Chondrocyte (in vitro differentiated cells): ENCODE results near the gene ADRA2C. TPM values are rescaled to one million over a fixed set of nuclear protein-coding genes. Genes with fewer than 3 reads are reported as not detected.

ENCODE experiments used
- DNase-seq: peaks from one replicate; pipeline ENCODE4 v3.0.0; 2021; ENCODE audit warnings: mixed read lengths, low spot score
- H3K27ac Mint-ChIP-seq: one replicate; pipeline ENCODE4 v1.8.0; 2021; ENCODE audit warnings: mild to moderate bottlenecking, moderate library complexity, mixed read lengths; ENCODE audit not compliant: unreplicated experiment
- H3K27me3 Mint-ChIP-seq: 2 replicates; pipeline ENCODE4 v1.8.0; 2021; ENCODE audit warnings: low read depth, mixed read lengths
- H3K36me3 Mint-ChIP-seq: 2 replicates; pipeline ENCODE4 v1.8.0; 2021; ENCODE audit warnings: low read depth, mixed read lengths
- H3K4me1 Mint-ChIP-seq: 2 replicates; pipeline ENCODE4 v1.8.0; 2021; ENCODE audit warnings: low read depth, mild to moderate bottlenecking, mixed read lengths
- H3K4me3 Mint-ChIP-seq: one replicate; pipeline ENCODE4 v1.8.0; 2021; ENCODE audit warnings: mild to moderate bottlenecking, moderate library complexity, mixed read lengths; ENCODE audit not compliant: unreplicated experiment
- H3K9me3 Mint-ChIP-seq: 2 replicates; pipeline ENCODE4 v1.8.0; 2021; ENCODE audit warnings: low read depth, mixed read lengths
- total RNA-seq: library from RNA; stranded (reverse); gene quantifications from 3 replicates; pipeline ENCODE4 v1.2.1, GENCODE V29; 2021
- TF ChIP-seq, protein P1 (sequence below): fragments of 200-600 bp; sonication (generic); IDR thresholded peaks from 2 replicates; pipeline ENCODE4 v1.5.0; 2021; ENCODE audit warnings: antibody characterized with exemption, mild to moderate bottlenecking, moderate library complexity

The ADRA2C gene
- total RNA-seq, 1 donor from 2014 or later, result 1.6 TPM

DNA sequence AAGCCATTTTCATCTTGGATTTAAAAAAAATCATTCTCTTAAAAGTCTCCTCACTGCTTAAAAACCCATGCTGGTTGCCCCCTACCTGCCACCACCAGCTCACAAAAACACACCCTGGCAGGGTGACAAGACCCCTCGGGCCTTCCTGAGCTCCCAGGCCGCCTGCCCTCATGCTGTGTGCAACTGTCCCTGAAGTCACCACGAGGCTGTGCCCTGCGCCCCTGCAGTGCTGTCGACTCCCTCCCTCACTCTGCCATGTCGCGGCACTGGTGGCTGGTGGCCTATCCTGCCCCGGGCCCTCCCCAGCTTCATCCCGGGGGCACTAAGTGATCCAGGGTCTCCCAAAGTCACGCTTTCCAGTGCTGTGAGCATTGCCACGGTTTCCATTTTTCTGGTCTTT lies 46.3 kb upstream of the ADRA2C start:
- Mint-ChIP-seq H3K9me3 (peaks cover 13% of the 10 kb centered on the region), H3K36me3 (peaks cover 4% of the 10 kb centered on the region), H3K4me3 (no peak overlapping the region), H3K4me1 (peaks cover 5% of the 10 kb centered on the region), H3K27me3 (peaks cover 42% of the 10 kb centered on the region), H3K27ac (no peak overlapping the region)
- TF ChIP-seq, protein P1, sequence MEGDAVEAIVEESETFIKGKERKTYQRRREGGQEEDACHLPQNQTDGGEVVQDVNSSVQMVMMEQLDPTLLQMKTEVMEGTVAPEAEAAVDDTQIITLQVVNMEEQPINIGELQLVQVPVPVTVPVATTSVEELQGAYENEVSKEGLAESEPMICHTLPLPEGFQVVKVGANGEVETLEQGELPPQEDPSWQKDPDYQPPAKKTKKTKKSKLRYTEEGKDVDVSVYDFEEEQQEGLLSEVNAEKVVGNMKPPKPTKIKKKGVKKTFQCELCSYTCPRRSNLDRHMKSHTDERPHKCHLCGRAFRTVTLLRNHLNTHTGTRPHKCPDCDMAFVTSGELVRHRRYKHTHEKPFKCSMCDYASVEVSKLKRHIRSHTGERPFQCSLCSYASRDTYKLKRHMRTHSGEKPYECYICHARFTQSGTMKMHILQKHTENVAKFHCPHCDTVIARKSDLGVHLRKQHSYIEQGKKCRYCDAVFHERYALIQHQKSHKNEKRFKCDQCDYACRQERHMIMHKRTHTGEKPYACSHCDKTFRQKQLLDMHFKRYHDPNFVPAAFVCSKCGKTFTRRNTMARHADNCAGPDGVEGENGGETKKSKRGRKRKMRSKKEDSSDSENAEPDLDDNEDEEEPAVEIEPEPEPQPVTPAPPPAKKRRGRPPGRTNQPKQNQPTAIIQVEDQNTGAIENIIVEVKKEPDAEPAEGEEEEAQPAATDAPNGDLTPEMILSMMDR, result no peak
- no peak for DNase-seq

DNA sequence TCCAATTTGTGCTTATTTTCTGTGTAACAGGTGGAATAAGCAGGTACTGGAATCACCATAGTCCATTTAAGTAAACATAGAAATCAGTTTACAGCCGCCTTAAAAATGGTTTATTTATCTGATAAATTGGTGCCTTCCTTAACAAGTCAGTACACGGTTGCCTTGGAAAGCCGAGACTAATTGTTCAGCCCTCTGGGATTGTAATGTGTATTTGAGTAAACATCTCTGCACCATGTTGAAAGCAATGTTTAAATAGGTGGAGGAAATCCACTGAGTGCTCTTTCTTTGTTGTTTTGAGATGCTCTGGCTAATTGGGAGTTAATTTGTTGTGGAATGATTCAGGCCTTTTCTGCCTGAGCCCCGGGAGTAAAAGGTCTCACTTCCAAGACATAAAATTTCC lies 45.7 kb upstream of the ADRA2C start:
- Mint-ChIP-seq H3K36me3 (peaks cover 4% of the 10 kb centered on the region), H3K4me1 (peaks cover 6% of the 10 kb centered on the region), H3K4me3 (no peak overlapping the region), H3K27ac (no peak overlapping the region), H3K9me3 (peaks cover 13% of the 10 kb centered on the region), H3K27me3 (peaks cover 42% of the 10 kb centered on the region)
- TF ChIP-seq, protein P1, result no peak
- no peak for DNase-seq

DNA sequence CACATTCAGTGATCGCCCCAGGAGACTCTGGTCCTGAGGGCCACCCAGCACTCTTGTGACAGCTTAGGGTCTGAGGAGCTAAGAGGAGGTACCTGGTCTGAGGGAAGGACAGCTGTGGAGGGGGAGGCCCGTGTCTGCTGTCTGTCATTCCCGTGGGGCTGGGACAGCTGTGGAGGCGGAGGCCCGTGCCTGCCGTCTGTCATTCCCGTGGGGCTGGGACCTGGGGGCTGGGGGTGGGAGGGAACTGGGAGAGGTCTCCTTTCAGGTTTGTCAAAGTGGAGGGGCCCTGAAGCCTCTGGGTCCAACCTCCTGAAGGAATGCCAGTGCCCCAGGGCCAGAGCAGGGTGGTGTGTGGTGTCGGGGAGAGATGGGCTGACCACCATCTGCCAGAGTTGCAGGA lies 45.0 kb upstream of the ADRA2C start:
- Mint-ChIP-seq H3K4me3 (no peak overlapping the region), H3K27me3 (peaks cover 36% of the 10 kb centered on the region), H3K27ac (no peak overlapping the region)

DNA sequence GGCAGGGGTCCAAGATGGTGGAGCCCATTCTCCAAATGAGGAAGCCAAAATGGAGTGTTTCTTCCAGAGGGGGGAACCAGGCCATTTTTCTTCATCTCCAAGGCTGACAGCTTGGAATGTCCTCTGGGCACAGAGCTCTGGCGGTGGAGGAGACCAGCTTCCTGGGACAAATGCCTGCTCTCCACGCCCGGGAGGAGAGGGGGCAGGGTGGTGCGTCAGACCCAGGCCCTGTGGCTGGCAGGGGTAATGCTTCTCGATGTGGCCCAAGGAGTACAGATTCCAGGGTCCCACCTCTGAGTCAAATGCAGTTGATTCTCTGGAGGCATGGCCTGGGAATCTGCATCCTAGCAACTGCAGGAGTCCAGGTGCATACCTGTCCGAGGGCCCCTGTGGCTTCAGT lies 44.6 kb upstream of the ADRA2C start:
- peaks cover 6% of the 10 kb centered on the region for H3K4me1 Mint-ChIP-seq
- H3K4me3 Mint-ChIP-seq, result no peak overlapping the region
- H3K27me3 Mint-ChIP-seq, result peaks cover 39% of the 10 kb centered on the region
- H3K36me3 Mint-ChIP-seq, result peaks cover 4% of the 10 kb centered on the region
- no peak overlapping the region for H3K27ac Mint-ChIP-seq
- no peak for DNase-seq
- TF ChIP-seq, protein P1, result no peak
- H3K9me3 Mint-ChIP-seq, result peaks cover 13% of the 10 kb centered on the region

More for the DNA sequence above, 45.0 kb upstream of the ADRA2C start:
- Mint-ChIP-seq H3K4me1 (peaks cover 6% of the 10 kb centered on the region), H3K36me3 (peaks cover 4% of the 10 kb centered on the region), H3K9me3 (peaks cover 13% of the 10 kb centered on the region)
- TF ChIP-seq, protein P1, result no peak
- DNase-seq, result no peak

DNA sequence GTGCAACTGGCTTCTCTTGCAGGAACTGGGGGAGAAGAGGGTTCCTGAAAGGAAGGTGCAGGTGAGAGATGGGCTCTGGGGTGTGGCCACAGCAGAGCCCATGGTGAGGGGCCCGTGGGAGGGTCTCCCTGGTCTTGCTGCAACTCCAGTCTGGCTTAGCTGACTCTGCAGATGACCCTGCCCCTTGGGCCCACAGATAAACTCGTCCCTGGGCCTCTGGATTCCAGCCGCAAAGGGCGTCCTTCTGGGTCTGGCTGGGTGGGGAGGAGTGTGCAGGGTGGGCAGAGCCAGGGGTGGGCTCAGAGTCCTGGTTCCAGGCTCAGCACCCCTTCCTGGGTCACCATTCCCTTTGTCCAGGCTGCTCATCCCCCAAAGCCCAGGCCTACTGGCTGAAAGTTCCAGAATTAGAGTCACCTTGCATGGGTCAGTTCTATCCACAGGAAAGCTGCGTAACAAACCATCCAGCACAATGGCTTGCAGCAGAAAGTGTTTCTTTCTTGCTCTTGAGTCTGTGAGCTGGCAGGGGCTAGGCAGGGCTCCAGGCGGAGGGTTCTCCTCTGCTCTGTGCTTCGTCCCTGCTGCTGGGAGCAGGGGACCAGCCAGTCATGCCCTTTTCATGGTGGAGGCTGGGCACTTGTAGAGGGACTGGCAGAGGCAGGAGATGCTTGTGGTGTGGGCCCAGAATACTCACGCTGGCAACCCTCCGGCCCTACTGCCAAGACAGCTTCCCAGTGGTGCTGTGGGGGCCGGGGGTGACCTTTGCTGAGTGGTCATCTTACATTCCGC lies 43.5 kb upstream of the ADRA2C start:
- H3K4me3 Mint-ChIP-seq, result no peak overlapping the region
- peaks cover 41% of the 10 kb centered on the region for H3K27me3 Mint-ChIP-seq
- H3K9me3 Mint-ChIP-seq, result peaks cover 13% of the 10 kb centered on the region

More for the DNA sequence above, 43.5 kb upstream of the ADRA2C start:
- no peak overlapping the region for H3K27ac Mint-ChIP-seq
- TF ChIP-seq, protein P1, result no peak
- peaks cover 4% of the 10 kb centered on the region for H3K36me3 Mint-ChIP-seq
- DNase-seq, result no peak
- peaks cover 6% of the 10 kb centered on the region for H3K4me1 Mint-ChIP-seq
